GM12875 (cell line): ENCODE measurements around the gene IRAK1.

Experiments used
- H3K4me3 ChIP-seq: one replicate; pipeline ENCODE4 v1.5.1; 2011; ENCODE audit warnings: low read depth, low read length, control low read depth
- TF ChIP-seq, protein P1 (sequence below): IDR thresholded peaks from 2 replicates; pipeline ENCODE4 v1.5.1; 2011; ENCODE audit warnings: low read depth, mild to moderate bottlenecking, control low read depth, inconsistent platforms, low read length, moderate library complexity, borderline replicate concordance; ENCODE audit not compliant: insufficient read depth

Gene IRAK1

DNA sequence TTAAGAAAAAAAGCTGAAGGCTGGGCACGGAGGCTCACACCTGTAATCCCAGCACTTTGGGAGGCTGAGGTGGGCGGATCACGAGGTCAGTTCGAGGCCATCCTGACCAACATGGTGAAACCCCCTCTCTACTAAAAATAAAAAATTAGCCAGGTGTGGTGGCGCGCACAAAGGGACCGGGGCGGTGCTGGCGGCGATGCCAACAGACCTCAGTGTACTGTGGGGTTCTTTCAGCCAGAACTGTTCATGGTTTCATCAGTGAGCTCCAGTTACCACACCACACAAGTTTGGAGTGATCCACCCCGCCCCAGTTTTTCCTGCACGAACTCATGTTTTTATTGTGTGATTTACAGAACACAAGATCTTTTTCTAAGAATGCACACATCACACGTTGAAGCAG lies 21.2 kb upstream of the IRAK1 start:
- TF ChIP-seq, protein P1, sequence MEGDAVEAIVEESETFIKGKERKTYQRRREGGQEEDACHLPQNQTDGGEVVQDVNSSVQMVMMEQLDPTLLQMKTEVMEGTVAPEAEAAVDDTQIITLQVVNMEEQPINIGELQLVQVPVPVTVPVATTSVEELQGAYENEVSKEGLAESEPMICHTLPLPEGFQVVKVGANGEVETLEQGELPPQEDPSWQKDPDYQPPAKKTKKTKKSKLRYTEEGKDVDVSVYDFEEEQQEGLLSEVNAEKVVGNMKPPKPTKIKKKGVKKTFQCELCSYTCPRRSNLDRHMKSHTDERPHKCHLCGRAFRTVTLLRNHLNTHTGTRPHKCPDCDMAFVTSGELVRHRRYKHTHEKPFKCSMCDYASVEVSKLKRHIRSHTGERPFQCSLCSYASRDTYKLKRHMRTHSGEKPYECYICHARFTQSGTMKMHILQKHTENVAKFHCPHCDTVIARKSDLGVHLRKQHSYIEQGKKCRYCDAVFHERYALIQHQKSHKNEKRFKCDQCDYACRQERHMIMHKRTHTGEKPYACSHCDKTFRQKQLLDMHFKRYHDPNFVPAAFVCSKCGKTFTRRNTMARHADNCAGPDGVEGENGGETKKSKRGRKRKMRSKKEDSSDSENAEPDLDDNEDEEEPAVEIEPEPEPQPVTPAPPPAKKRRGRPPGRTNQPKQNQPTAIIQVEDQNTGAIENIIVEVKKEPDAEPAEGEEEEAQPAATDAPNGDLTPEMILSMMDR, result no peak
- no peak overlapping the region for H3K4me3 ChIP-seq

- TF ChIP-seq, protein P1, result no peak
Observed at GRCh38 chrX:154040307-154040756, 20.6 kb upstream of the IRAK1 start.

DNA sequence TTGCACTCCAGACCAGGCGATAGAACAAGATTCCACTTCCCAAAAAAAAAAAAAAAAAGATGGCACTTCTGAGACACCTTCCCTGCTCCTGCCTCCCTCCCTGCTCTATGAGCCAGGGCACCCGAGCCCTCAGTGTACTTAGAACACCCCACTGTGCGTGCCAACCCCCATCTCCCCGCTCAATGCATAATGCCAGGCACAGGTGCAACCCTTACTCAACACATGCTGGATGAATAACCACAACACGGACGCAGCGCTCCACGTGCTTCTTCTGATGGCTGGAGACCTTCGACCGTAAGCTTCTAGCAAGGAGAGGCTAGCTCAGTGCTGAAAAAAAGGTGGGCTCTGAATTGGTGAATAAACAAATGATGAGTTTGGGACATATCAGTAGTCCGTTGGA lies 19.9 kb upstream of the IRAK1 start:
- TF ChIP-seq, protein P1, result no peak
- H3K4me3 ChIP-seq, result no peak overlapping the region

More at GRCh38 chrX:154040307-154040756, 20.6 kb upstream of the IRAK1 start:
- H3K4me3 ChIP-seq, result no peak overlapping the region

DNA sequence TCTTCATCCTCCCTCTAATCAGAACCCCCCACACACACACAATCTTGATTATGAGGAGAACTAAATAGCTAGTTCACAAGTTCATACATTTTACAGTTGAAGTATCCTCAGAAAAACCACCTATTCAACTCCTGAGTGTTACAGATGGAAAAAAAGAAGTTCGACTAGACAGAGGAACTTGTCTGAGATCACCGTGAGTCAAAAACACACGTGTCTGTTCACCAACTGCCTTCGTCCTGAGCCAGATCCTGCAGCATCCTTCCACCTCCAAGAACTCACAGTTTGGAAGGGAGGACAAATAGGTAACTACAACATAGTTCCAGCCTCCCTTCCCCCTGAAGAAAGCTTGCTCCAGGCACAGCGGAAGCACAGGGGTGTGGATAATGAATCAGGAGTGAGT lies 19.0 kb upstream of the IRAK1 start:
- H3K4me3 ChIP-seq, result no peak overlapping the region
- TF ChIP-seq, protein P1, result no peak

DNA sequence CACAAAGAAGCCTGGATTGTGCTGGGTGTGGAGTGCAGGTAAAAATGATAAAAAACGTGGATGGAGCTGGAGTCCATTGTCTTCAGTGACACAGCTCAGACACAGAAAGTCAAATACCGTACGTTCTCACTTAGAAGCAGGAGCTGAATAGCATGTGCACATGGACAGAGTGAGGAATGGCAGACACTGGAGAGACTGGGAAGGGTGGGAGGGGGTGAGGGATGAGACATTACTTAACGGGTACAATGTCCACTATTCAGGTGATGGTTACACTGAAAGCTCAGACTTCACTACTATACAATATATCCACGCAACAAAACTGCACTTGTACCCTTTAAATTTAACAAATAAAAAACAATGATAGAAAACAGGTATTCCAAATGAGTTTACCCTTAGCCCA lies 18.1 kb upstream of the IRAK1 start:
- H3K4me3 ChIP-seq, result no peak overlapping the region
- TF ChIP-seq, protein P1, result no peak

DNA sequence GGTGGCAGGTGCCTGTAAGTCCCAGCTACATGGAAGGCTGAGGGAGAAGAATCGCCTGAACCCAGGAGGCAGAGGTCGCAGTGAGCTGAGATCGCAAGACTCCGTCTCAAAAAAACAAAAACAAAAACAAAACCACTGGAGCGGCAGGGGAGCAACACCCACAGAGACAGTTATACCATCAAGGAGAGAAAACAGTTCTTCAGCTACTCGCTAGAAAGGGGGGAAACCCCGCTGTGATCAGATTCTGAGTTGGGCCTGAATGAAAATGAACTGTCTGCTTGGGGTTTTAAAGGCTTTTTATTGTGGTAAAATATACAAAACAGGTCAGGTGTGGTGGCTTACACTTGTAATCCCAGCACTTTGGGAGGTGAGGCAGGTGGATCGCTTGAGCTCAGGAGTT lies 16.8 kb upstream of the IRAK1 start:
- TF ChIP-seq, protein P1, result no peak
- H3K4me3 ChIP-seq, result no peak overlapping the region

- H3K4me3 ChIP-seq, result no peak overlapping the region
- TF ChIP-seq, protein P1, result no peak
Observed at GRCh38 chrX:154033848-154034247, 14.1 kb upstream of the IRAK1 start.
